ENCODE data around the gene NTN1.

NTN1 gene

GRCh38 chr17:9004132-9004960 lies 17.0 kb upstream of the NTN1 start:
- Histone ChIP-seq H3K27me3 (ENCODE audit: low read length) (no peaks in the 10 kb centered on the region), H3F3A (ENCODE audit: insufficient read depth) (no peaks in the 10 kb centered on the region), H3K36me3 (ENCODE audit: low read length) (no peaks in the 10 kb centered on the region), H3K9me2 (replicated peaks; ENCODE audit: insufficient read depth, low read length) (no peaks in the 10 kb centered on the region), H3K9me3 (ENCODE audit: insufficient read depth, low read length) (no peaks in the 10 kb centered on the region), H3K79me2 (ENCODE audit: insufficient read depth, low read length) (no peaks in the 10 kb centered on the region), H4K20me1 (ENCODE audit: low read depth, low read length) (no peaks in the 10 kb centered on the region), H3K4me2 (ENCODE audit: low read depth, low read length, poor library complexity, severe bottlenecking) (no peak overlapping the region), H3K27ac (ENCODE audit: low read depth, low read length) (no peak overlapping the region), H3K4me3 (ENCODE audit: insufficient read depth, low read length, poor library complexity, severe bottlenecking) (no peak overlapping the region), H3K9ac (ENCODE audit: low read length) (no peak overlapping the region), H2AFZ (ENCODE audit: low read depth, low read length, severe bottlenecking) (no peak overlapping the region)
- no peak for TF ChIP-seq EZH2phosphoT487 (conservative IDR thresholded peaks at IDR 0.05; ENCODE audit: low read length)
- TF ChIP-seq, protein P1, sequence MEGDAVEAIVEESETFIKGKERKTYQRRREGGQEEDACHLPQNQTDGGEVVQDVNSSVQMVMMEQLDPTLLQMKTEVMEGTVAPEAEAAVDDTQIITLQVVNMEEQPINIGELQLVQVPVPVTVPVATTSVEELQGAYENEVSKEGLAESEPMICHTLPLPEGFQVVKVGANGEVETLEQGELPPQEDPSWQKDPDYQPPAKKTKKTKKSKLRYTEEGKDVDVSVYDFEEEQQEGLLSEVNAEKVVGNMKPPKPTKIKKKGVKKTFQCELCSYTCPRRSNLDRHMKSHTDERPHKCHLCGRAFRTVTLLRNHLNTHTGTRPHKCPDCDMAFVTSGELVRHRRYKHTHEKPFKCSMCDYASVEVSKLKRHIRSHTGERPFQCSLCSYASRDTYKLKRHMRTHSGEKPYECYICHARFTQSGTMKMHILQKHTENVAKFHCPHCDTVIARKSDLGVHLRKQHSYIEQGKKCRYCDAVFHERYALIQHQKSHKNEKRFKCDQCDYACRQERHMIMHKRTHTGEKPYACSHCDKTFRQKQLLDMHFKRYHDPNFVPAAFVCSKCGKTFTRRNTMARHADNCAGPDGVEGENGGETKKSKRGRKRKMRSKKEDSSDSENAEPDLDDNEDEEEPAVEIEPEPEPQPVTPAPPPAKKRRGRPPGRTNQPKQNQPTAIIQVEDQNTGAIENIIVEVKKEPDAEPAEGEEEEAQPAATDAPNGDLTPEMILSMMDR (IDR thresholded peaks at IDR 0.05; ENCODE audit: insufficient read depth, low read length, poor library complexity, severe bottlenecking), result no peak

- Histone ChIP-seq H2AFZ (ENCODE audit: low read depth, low read length, severe bottlenecking) (no peak overlapping the region), H3K9ac (ENCODE audit: low read length) (no peak overlapping the region), H3K9me3 (ENCODE audit: insufficient read depth, low read length) (no peaks in the 10 kb centered on the region), H3K4me2 (ENCODE audit: low read depth, low read length, poor library complexity, severe bottlenecking) (no peak overlapping the region), H3F3A (ENCODE audit: insufficient read depth) (no peaks in the 10 kb centered on the region), H3K36me3 (ENCODE audit: low read length) (no peaks in the 10 kb centered on the region), H4K20me1 (ENCODE audit: low read depth, low read length) (no peaks in the 10 kb centered on the region), H3K79me2 (ENCODE audit: insufficient read depth, low read length) (no peaks in the 10 kb centered on the region), H3K27ac (ENCODE audit: low read depth, low read length) (no peak overlapping the region), H3K27me3 (ENCODE audit: low read length) (no peaks in the 10 kb centered on the region), H3K4me3 (ENCODE audit: insufficient read depth, low read length, poor library complexity, severe bottlenecking) (no peak overlapping the region), H3K9me2 (replicated peaks; ENCODE audit: insufficient read depth, low read length) (no peaks in the 10 kb centered on the region)
- TF ChIP-seq EZH2phosphoT487 (conservative IDR thresholded peaks at IDR 0.05; ENCODE audit: low read length), result no peak
- TF ChIP-seq, protein P1 (IDR thresholded peaks at IDR 0.05; ENCODE audit: insufficient read depth, low read length, poor library complexity, severe bottlenecking), result no peak
These were observed 16.4 kb upstream of the NTN1 start for GRCh38 chr17:9004961-9005285.

- Histone ChIP-seq H3K27ac (ENCODE audit: low read depth, low read length) (no peak overlapping the region), H3K36me3 (ENCODE audit: low read length) (no peaks in the 10 kb centered on the region), H3K79me2 (ENCODE audit: insufficient read depth, low read length) (no peaks in the 10 kb centered on the region), H3K9me3 (ENCODE audit: insufficient read depth, low read length) (no peaks in the 10 kb centered on the region), H3K4me3 (ENCODE audit: insufficient read depth, low read length, poor library complexity, severe bottlenecking) (no peak overlapping the region), H3K9ac (ENCODE audit: low read length) (no peak overlapping the region), H3K27me3 (ENCODE audit: low read length) (no peaks in the 10 kb centered on the region), H4K20me1 (ENCODE audit: low read depth, low read length) (no peaks in the 10 kb centered on the region), H3K9me2 (replicated peaks; ENCODE audit: insufficient read depth, low read length) (no peaks in the 10 kb centered on the region), H3F3A (ENCODE audit: insufficient read depth) (no peaks in the 10 kb centered on the region), H2AFZ (ENCODE audit: low read depth, low read length, severe bottlenecking) (no peak overlapping the region), H3K4me2 (ENCODE audit: low read depth, low read length, poor library complexity, severe bottlenecking) (no peak overlapping the region)
- TF ChIP-seq, protein P1 (IDR thresholded peaks at IDR 0.05; ENCODE audit: insufficient read depth, low read length, poor library complexity, severe bottlenecking), result no peak
- TF ChIP-seq EZH2phosphoT487 (conservative IDR thresholded peaks at IDR 0.05; ENCODE audit: low read length), result no peak
These were observed 15.0 kb upstream of the NTN1 start for GRCh38 chr17:9006175-9006767.

All from SU-DHL-6 (cell line).